Measurements from ENCODE around the gene ACTRT2.

DNA sequence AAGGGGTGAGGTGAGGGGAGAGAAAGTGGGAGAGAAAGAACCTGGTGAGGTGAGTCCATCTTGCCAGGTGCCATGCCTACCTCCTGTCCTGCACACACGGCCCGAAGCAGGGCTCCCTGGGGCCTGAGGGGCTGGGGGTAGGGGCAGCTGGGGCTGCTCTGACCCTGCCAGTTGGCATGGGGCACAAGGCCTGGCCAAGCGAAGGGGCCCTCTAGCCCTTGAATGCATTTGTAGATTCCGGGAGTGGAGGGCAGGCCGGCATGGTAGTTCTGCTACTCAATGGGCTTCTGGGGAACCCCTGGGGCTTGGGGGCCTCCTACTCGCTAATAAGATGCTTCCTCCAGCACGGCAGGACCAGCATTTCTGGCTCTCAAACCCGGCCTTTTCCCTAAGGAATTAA lies 44.1 kb downstream of the ACTRT2 start:
- TF ChIP-seq, protein P1, sequence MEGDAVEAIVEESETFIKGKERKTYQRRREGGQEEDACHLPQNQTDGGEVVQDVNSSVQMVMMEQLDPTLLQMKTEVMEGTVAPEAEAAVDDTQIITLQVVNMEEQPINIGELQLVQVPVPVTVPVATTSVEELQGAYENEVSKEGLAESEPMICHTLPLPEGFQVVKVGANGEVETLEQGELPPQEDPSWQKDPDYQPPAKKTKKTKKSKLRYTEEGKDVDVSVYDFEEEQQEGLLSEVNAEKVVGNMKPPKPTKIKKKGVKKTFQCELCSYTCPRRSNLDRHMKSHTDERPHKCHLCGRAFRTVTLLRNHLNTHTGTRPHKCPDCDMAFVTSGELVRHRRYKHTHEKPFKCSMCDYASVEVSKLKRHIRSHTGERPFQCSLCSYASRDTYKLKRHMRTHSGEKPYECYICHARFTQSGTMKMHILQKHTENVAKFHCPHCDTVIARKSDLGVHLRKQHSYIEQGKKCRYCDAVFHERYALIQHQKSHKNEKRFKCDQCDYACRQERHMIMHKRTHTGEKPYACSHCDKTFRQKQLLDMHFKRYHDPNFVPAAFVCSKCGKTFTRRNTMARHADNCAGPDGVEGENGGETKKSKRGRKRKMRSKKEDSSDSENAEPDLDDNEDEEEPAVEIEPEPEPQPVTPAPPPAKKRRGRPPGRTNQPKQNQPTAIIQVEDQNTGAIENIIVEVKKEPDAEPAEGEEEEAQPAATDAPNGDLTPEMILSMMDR (IDR thresholded peaks at IDR 0.05): no peak
- TF ChIP-seq POLR2A (IDR thresholded peaks at IDR 0.05): no peak
